Measurements from ENCODE around the gene PSMD9. TPM values are rescaled to one million over a fixed set of nuclear protein-coding genes. Genes with fewer than 3 reads are reported as not detected.

PSMD9 gene
- total RNA-seq, 1 experiment from 2014 or later, result 241 TPM

DNA sequence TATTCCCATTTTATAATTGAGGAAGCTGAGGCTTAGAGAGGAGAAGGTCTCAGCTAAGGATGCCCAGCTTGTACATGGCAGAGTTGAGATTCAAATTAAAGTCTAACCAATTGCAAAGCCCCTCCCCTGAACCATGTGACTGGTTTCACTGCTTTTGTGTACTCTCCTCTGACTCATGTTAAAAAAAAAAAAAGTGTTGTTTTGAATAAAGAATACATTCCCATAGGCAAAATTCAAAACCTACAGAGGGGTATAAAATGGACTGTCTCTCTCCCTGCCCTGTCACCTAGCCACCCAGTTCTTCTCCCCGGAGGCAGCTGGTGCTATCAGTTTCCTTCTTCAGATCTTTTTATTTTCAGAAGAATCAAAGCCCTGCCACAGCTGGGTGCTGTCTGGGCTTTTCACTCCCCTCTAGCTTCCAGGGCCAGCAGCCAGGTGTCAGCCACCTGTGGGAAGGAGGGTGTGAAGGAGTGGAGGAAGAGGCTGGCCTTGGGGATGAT is 5.4 kb downstream of the PSMD9 start:
- DNase-seq (peak; percentile 88), ATAC-seq (peak; percentile 91)
- H3K27me3 ChIP-seq (ENCODE audit: low read length), result no peaks in the 10 kb centered on the region
- no peak overlapping the region for H3K9ac ChIP-seq (ENCODE audit: low read length)
- no peaks in the 10 kb centered on the region for H3K9me3 ChIP-seq (ENCODE audit: low read length)
- POLR2A ChIA-PET (ENCODE audit: unreplicated experiment), result interaction anchor here (0.7 kb wide), 1 partner anchor 28 kb away, joined by 4 read pairs; no protein-coding TSS in a partner anchor
- H3K79me2 ChIP-seq (ENCODE audit: low read length), result peaks cover 72% of the 10 kb centered on the region
- peaks cover 12% of the 10 kb centered on the region; the same call in 1 of the 2 replicates for H4K20me1 ChIP-seq (ENCODE audit: low read length)
- H2AFZ ChIP-seq (ENCODE audit: low read length), result no peak overlapping the region
- no TSS peak for BruUV-seq (replicated peaks)
- intact Hi-C loops (cut with micrococcal nuclease), result no loop called here
- H3K4me3 ChIP-seq (ENCODE audit: low read length), result peak overlapping the region; percentile 4; the same call in 1 of the 2 replicates
- peaks cover 5% of the 10 kb centered on the region for H3F3A ChIP-seq (ENCODE audit: low read length, unreplicated experiment)
- H3K9me2 ChIP-seq (replicated peaks; ENCODE audit: low read length), result no peaks in the 10 kb centered on the region
- H3K36me3 ChIP-seq (ENCODE audit: low read depth, low read length), result peaks cover 36% of the 10 kb centered on the region
- peaks cover 28% of the 10 kb centered on the region for H3K4me1 ChIP-seq (ENCODE audit: insufficient read depth, low read length)
- peak overlapping the region; percentile 37 for H3K27ac ChIP-seq (ENCODE audit: low read length)
- H3K4me2 ChIP-seq (ENCODE audit: low read length), result peak overlapping the region; percentile 60
- TF ChIP-seq EZH2 (IDR thresholded peaks at IDR 0.05; ENCODE audit: low read length, unreplicated experiment), result no peak
- no peak for TF ChIP-seq CTCF (conservative IDR thresholded peaks at IDR 0.05; ENCODE audit: low read depth, low read length)
- CTCF ChIA-PET, result interaction anchor here (0.5 to 1.6 kb wide), 3 partner anchors 97 to 126 kb away, joined by 5 to 11 read pairs (median 11); no protein-coding TSS in a partner anchor

- Histone ChIP-seq H2AFZ (ENCODE audit: low read length) (no peak overlapping the region), H3K9ac (ENCODE audit: low read length) (no peak overlapping the region), H3F3A (ENCODE audit: low read length, unreplicated experiment) (peaks cover 5% of the 10 kb centered on the region), H3K4me2 (ENCODE audit: low read length) (peak overlapping the region; percentile 60; the same call in 1 of the 2 replicates), H3K36me3 (ENCODE audit: low read depth, low read length) (peaks cover 43% of the 10 kb centered on the region), H4K20me1 (ENCODE audit: low read length) (peaks cover 6% of the 10 kb centered on the region; the same call in 1 of the 2 replicates), H3K4me1 (ENCODE audit: insufficient read depth, low read length) (peaks cover 25% of the 10 kb centered on the region), H3K9me2 (replicated peaks; ENCODE audit: low read length) (no peaks in the 10 kb centered on the region), H3K79me2 (ENCODE audit: low read length) (peaks cover 66% of the 10 kb centered on the region), H3K27ac (ENCODE audit: low read length) (0 out of 2 replicates have a peak overlapping the region, but pooled peaks have one; percentile 37), H3K27me3 (ENCODE audit: low read length) (no peaks in the 10 kb centered on the region), H3K9me3 (ENCODE audit: low read length) (no peaks in the 10 kb centered on the region), H3K4me3 (ENCODE audit: low read length) (no peak overlapping the region)
- DNase-seq (peak; percentile 12), ATAC-seq (no peak)
- intact Hi-C loops (cut with micrococcal nuclease), result no loop called here
- BruUV-seq (replicated peaks), result no TSS peak
- POLR2A ChIA-PET (ENCODE audit: unreplicated experiment), result no interaction called here
- TF ChIP-seq EZH2 (IDR thresholded peaks at IDR 0.05; ENCODE audit: low read length, unreplicated experiment) (no peak), CTCF (conservative IDR thresholded peaks at IDR 0.05; ENCODE audit: low read depth, low read length) (peak; percentile 51; the same call in 1 of the 2 replicates)
- CTCF ChIA-PET, result no interaction called here
Observed at GRCh38 chr12:121894633-121895032, 6.0 kb downstream of the PSMD9 start.

- H3K79me2 ChIP-seq (ENCODE audit: low read length), result peaks cover 32% of the 10 kb centered on the region
- H3K36me3 ChIP-seq (ENCODE audit: low read depth, low read length), result peaks cover 65% of the 10 kb centered on the region
- H3K4me1 ChIP-seq (ENCODE audit: insufficient read depth, low read length), result peaks cover 14% of the 10 kb centered on the region
- peaks cover 5% of the 10 kb centered on the region; the same call in 1 of the 2 replicates for H4K20me1 ChIP-seq (ENCODE audit: low read length)
- H3K9me2 ChIP-seq (replicated peaks; ENCODE audit: low read length), result no peaks in the 10 kb centered on the region
- CTCF ChIA-PET, result no interaction called here
- no peak overlapping the region for H3K9ac ChIP-seq (ENCODE audit: low read length)
- no peak overlapping the region for H2AFZ ChIP-seq (ENCODE audit: low read length)
- TF ChIP-seq EZH2 (IDR thresholded peaks at IDR 0.05; ENCODE audit: low read length, unreplicated experiment) (no peak), EZH2phosphoT487 (IDR thresholded peaks at IDR 0.05; ENCODE audit: borderline replicate concordance, low read length) (no peak), CTCF (conservative IDR thresholded peaks at IDR 0.05; ENCODE audit: low read depth, low read length) (no peak)
- ATAC-seq (no peak), DNase-seq (no peak)
- H3K27ac ChIP-seq (ENCODE audit: low read length), result no peak overlapping the region
- POLR2A ChIA-PET (ENCODE audit: unreplicated experiment), result no interaction called here
- intact Hi-C loops (cut with micrococcal nuclease), result no loop called here
- H3K4me3 ChIP-seq (ENCODE audit: low read length), result no peak overlapping the region
- no TSS peak for BruUV-seq (replicated peaks)
- H3K4me2 ChIP-seq (ENCODE audit: low read length), result no peak overlapping the region
- no peaks in the 10 kb centered on the region for H3K27me3 ChIP-seq (ENCODE audit: low read length)
- H3F3A ChIP-seq (ENCODE audit: low read length, unreplicated experiment), result peaks cover 5% of the 10 kb centered on the region
- no peaks in the 10 kb centered on the region for H3K9me3 ChIP-seq (ENCODE audit: low read length)
Observed at GRCh38 chr12:121898287-121898686, 9.7 kb downstream of the PSMD9 start.
